OCI-LY3 (cell line): ENCODE results near the gene RPH3AL.

Source experiments
- H2AFZ ChIP-seq: fragments of 200-600, 300-600 bp; shearing (Covaris generic); 2 replicates; pipeline ENCODE4 v1.6.0; 2014; ENCODE audit warnings: antibody characterized with exemption, low read depth, low read length
- H3K27ac ChIP-seq: fragments of 200-600, 300-600 bp; sonication (generic); 2 replicates; pipeline ENCODE4 v1.5.1; 2014; ENCODE audit warnings: mild to moderate bottlenecking, low read length, moderate library complexity, mixed read lengths
- H3K27me3 ChIP-seq: fragments of 200-600, 300-600 bp; sonication (generic); 2 replicates; pipeline ENCODE4 v1.6.1; 2014; ENCODE audit warnings: low read depth, low read length, mixed read lengths
- H3K36me3 ChIP-seq: fragments of 200-600, 300-600 bp; sonication (generic); replicated peaks from 2 replicates; pipeline ENCODE3; 2014; ENCODE audit warnings: low read depth, low read length, mixed read lengths
- H3K4me1 ChIP-seq: fragments of 300-600, 200-600 bp; sonication (generic); 2 replicates; pipeline ENCODE4 v1.6.1; 2014; ENCODE audit warnings: low read length, mixed read lengths
- H3K4me2 ChIP-seq: fragments of 200-600, 300-600 bp; sonication (generic); 2 replicates; pipeline ENCODE4 v1.6.1; 2014; ENCODE audit warnings: low read length, mixed read lengths
- H3K4me3 ChIP-seq: fragments of 300-600, 200-600 bp; sonication (generic); 2 replicates; pipeline ENCODE4 v1.5.1; 2014; ENCODE audit warnings: antibody characterized with exemption, mild to moderate bottlenecking, low read length, moderate library complexity
- H3K79me2 ChIP-seq: fragments of 300-600, 200-600 bp; shearing (Covaris generic); 2 replicates; pipeline ENCODE4 v1.6.1; 2014; ENCODE audit warnings: mild to moderate bottlenecking, low read length, mixed read lengths
- H3K9ac ChIP-seq: fragments of 300-600, 200-600 bp; shearing (Covaris generic); 2 replicates; pipeline ENCODE4 v1.6.0; 2014; ENCODE audit warnings: mild to moderate bottlenecking, low read length, moderate library complexity
- H3K9me3 ChIP-seq: fragments of 200-600, 300-600 bp; shearing (Covaris generic); 2 replicates; pipeline ENCODE4 v1.6.1; 2014; ENCODE audit warnings: low read length, mixed read lengths; ENCODE audit not compliant: insufficient read depth
- H4K20me1 ChIP-seq: fragments of 200-600, 300-600 bp; sonication (generic); 2 replicates; pipeline ENCODE4 v1.6.1; 2016; ENCODE audit warnings: low read length, mixed read lengths; ENCODE audit not compliant: insufficient read depth
- CTCF ChIP-seq: fragments of 200-600, 300-600 bp; sonication (generic); IDR thresholded peaks from 2 replicates; pipeline ENCODE4 v1.5.1; 2014; ENCODE audit warnings: antibody characterized with exemption, low read length, low read depth
- EZH2phosphoT487 ChIP-seq: fragments of 200-600 bp; shearing (Covaris generic); IDR thresholded peaks from 2 replicates; pipeline ENCODE4 v1.6.1; 2018; ENCODE audit warnings: antibody characterized with exemption, mixed run types, low read depth

The RPH3AL gene

DNA sequence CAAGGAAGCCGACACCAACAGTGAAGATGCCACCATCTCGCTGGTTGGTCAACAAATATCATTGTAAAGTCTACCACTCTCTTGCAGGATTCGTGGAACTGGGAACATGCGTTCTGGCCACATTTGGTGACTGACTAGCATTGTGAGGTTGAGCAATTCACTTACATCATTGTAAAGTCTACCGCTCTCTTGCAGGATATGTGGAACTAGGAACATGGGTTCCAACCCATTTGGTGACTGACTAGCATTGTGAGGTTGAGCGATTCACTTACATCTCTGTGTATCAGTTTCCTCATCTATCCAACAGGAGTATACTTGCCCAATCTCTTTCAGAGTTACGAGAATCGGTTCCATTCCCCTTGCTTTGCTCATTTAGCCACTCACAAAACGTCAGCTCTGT lies 42.6 kb upstream of the RPH3AL start:
- Histone ChIP-seq H3K4me3 (no peak overlapping the region), H2AFZ (no peak overlapping the region), H3K9ac (no peak overlapping the region), H3K4me2 (no peak overlapping the region), H3K4me1 (no peaks in the 10 kb centered on the region), H3K9me3 (no peaks in the 10 kb centered on the region), H3K79me2 (no peaks in the 10 kb centered on the region), H3K27me3 (no peaks in the 10 kb centered on the region), H3K27ac (no peak overlapping the region), H3K36me3 (no peaks in the 10 kb centered on the region), H4K20me1 (no peaks in the 10 kb centered on the region)
- no peak for TF ChIP-seq CTCF
- TF ChIP-seq EZH2phosphoT487 = no peak

GRCh38 chr17:394718-395095 lies 42.1 kb upstream of the RPH3AL start:
- Histone ChIP-seq H3K79me2 (no peaks in the 10 kb centered on the region), H3K4me3 (no peak overlapping the region), H3K4me1 (no peaks in the 10 kb centered on the region), H3K27ac (no peak overlapping the region), H3K4me2 (no peak overlapping the region), H4K20me1 (no peaks in the 10 kb centered on the region), H2AFZ (no peak overlapping the region), H3K9me3 (no peaks in the 10 kb centered on the region), H3K9ac (no peak overlapping the region), H3K36me3 (no peaks in the 10 kb centered on the region), H3K27me3 (no peaks in the 10 kb centered on the region)
- TF ChIP-seq EZH2phosphoT487 = no peak
- TF ChIP-seq CTCF = no peak

- H3K27me3 ChIP-seq = no peaks in the 10 kb centered on the region
- no peaks in the 10 kb centered on the region for H3K36me3 ChIP-seq
- H4K20me1 ChIP-seq = no peaks in the 10 kb centered on the region
- H3K9me3 ChIP-seq = no peaks in the 10 kb centered on the region
- no peak overlapping the region for H3K27ac ChIP-seq
- no peak overlapping the region for H3K4me3 ChIP-seq
- TF ChIP-seq EZH2phosphoT487 = no peak
- no peak for TF ChIP-seq CTCF
- H3K4me2 ChIP-seq = no peak overlapping the region
- H3K4me1 ChIP-seq = no peaks in the 10 kb centered on the region
- no peak overlapping the region for H2AFZ ChIP-seq
- H3K79me2 ChIP-seq = no peaks in the 10 kb centered on the region
- H3K9ac ChIP-seq = no peak overlapping the region
These were observed 41.5 kb upstream of the RPH3AL start for GRCh38 chr17:393806-394717.

GRCh38 chr17:391850-392249 lies 39.2 kb upstream of the RPH3AL start:
- H3K9me3 ChIP-seq = no peaks in the 10 kb centered on the region
- H3K27ac ChIP-seq = no peak overlapping the region
- H3K4me1 ChIP-seq = no peaks in the 10 kb centered on the region
- no peaks in the 10 kb centered on the region for H3K36me3 ChIP-seq
- H3K4me3 ChIP-seq = no peak overlapping the region
- H3K4me2 ChIP-seq = no peak overlapping the region
- H4K20me1 ChIP-seq = no peaks in the 10 kb centered on the region
- no peak overlapping the region for H3K9ac ChIP-seq
- no peak for TF ChIP-seq CTCF
- TF ChIP-seq EZH2phosphoT487 = no peak
- no peaks in the 10 kb centered on the region for H3K27me3 ChIP-seq
- no peaks in the 10 kb centered on the region for H3K79me2 ChIP-seq
- H2AFZ ChIP-seq = no peak overlapping the region
